HuH-7 (cell line): Measurements from ENCODE around the gene SYNPO2L.
"Not testable (repeated sequence)": the region's sequence is repeated elsewhere in the genome, so short reads cannot be mapped to it uniquely, and the experiment has no call there.

Experiments used
- DNase-seq: peaks from one replicate; pipeline ENCODE4 v3.0.0; 2011; ENCODE audit warnings: low spot score

SYNPO2L gene

GRCh38 chr10:73623056-73623455 lies 32.8 kb downstream of the SYNPO2L start:
- no peak for DNase-seq

DNA sequence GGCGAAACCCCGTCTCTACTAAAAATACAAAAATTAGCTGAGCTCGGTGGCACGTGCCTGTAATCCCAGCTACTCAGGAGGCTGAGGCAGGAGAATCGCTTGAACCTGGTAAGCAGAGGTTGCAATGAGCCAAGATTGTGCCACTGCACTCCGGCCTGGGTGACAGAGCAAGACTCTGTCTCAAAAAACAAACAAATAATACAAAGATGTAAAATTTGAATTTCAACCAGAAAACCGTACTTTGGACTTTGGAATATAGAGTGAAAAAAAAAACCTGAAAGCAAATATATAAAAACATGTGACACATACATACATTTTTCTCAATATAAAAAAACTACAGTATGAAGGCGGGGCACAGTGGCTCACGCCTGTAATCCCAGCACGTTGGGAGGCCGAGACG lies 34.9 kb downstream of the SYNPO2L start:
- not testable (repeated sequence) for DNase-seq

DNA sequence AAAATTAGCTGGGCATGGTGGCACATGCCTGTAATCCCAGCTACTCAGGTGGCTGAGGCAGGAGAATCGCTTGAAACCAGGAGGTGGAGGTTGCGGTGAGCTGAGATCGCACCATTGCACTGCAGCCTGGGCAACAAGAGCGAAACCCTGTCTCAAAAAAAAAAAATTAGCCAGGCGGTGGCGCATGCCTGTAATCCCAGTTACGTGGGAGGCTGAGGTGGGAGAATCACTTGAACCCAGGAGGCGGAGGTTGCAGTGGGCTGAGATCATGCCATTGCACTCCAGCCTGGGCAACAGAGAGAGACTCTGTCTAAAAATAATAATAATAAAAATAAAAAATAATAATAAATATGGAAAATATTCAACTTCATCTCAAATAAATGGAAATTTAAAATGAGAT lies 38.7 kb downstream of the SYNPO2L start:
- DNase-seq: not testable (repeated sequence)

- DNase-seq: no peak
These were observed 41.1 kb downstream of the SYNPO2L start for GRCh38 chr10:73614720-73615119.

GRCh38 chr10:73609116-73609515 lies 46.7 kb downstream of the SYNPO2L start:
- DNase-seq: no peak

GRCh38 chr10:73601486-73601921 lies 54.3 kb downstream of the SYNPO2L start:
- DNase-seq: no peak

DNA sequence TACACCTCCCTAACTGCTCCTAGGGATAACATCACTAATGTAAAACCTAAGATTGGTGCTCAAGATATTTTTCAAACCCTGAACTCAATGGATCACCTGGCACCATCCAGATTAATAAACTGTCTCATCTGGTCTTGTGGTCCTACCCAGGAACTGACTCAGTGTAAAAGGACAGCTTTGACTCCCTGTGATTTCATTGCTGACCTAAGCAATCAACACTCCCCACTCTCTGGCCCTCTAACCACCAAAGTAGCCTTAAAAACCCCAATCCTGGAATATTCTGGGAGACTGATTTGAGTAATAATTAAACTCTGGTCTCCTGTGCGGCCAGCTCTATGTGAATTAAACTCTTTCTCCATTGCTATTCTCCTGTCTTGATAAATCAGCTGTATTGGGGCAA lies 58.5 kb downstream of the SYNPO2L start:
- no peak for DNase-seq
